DMS53 (cell line): ENCODE measurements around the gene WNT7A.

Experiments
- DNase-seq: peaks from one replicate; lab custom pipeline; 2025; lab: John Stamatoyannopoulos, UW

Gene WNT7A

DNA sequence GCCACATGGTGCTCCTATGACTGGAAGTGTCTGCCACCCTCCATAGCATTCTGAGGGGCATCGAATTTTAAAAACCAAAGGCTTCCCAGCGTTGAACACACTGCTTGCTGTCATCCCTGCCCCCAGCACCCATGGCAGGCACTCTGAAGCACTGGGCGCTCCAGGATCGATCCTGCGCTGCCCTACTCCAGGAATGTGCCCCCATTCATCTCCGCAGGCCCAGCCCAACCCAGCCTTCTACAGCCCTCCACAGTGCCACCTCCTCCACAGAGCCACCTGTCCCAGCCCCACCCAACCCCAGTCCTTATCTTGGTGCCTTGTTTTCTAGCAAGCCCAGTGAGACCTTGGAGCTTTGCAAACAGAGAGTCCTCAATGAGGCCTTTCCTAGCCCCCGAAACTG lies 52.2 kb downstream of the WNT7A start:
- no peak for DNase-seq

DNA sequence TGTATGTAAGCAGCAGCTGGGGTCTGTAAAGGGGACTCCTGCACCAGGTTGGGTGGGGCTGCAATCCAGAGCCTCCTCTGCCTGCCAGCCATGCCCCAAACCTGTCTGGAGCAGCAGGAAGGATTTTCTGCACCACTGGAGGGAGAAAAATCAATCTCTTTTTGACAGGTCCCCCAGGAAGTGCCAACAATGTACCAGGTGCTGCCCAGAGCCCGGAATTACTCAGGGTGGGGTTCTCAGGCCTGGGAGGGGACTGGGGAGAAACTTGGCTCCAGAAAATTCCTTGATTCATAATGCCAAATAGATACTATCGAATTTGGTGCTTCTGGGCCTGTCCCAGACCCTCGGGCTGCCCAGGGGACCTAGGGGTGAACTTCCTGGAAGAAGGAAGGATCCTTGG lies 52.6 kb downstream of the WNT7A start:
- no peak for DNase-seq

DNA sequence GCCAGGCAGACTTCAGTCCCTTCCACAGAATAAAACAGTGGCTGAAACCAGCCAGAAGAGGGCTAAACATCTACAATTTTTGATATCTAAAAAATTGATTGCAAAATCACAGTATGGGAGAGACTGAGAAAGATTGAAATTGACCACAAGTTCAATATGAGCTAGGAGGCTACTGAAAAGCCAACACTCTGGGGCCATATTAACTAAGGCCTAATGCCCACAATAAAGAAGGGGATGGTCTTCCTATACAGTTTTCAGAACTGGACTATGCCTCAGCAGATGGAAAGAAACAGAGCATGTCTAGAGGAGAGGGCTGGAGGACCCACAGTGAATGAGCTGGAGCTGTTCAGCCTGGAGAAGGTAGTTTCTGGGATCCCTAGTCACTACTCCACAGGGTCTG lies 53.2 kb downstream of the WNT7A start:
- no peak for DNase-seq

DNA sequence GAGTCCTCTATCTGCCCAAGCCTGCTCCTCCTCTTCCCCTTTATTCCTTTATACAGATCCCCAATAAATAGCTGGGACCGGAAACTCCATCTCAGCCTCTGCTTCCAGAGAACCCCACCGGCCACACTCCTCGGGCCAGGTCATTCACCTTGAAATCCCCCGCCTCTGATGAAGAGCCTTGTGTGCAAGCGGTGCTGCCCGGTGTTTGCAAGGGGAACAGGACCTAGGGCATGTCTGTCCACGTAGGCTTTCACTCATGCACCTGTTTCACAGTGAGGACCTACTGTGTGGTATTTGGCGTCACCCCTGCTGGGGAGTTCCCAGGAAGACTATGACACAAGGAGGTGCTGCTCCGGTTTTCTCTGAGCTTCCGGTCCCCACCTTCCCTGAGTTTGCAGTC lies 54.0 kb downstream of the WNT7A start:
- DNase-seq: no peak

DNA sequence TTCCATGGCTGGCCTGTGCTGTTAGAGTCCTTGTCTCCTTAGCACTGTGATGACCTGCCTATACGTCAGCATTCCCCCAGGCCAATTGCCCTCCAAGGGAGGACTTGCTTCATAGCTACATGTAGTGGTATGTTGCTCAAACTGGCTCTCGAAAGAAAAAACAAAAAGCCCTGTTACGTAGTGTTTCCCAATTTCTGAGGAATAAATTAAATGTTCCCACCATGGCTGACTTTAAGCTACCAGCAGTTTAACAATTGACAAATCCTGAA lies 54.6 kb downstream of the WNT7A start:
- no peak for DNase-seq

DNA sequence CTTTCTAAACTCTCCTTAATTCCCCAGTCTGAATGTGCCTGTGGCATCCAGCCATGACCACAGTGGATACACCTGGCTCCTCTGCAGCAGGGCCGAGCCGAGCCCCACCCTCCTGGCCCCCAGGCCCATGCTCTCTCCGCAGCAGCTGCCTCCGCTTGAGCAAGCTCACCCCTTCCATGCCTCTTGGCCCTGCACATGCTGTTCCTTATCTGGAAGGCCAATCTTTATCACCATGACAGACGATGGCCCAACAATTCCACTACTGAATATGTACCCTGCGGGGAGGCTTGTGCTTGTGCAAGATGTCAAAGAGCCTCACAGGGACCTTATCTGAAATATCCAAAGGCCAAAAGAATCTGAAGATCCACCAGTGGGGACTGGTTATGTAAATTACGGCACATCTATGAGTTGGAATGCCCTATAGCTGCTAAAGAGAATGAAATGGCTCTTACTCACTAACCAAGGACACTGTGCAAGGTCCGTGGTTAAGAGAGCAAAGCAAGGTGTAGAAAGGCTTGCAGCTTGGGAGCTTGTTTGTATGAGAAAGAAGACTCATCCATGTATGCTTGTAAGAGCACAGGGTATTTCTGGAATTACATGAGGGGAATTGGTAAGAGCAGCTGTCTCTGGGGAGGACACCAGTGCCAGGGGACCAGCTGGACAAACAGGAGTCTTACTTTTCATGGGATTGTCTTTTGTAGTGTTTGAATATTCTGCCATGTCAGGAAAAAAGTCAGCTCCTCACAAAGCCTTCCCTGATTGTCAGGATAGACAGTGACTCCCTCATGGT lies 55.2 kb downstream of the WNT7A start:
- no peak for DNase-seq

DNA sequence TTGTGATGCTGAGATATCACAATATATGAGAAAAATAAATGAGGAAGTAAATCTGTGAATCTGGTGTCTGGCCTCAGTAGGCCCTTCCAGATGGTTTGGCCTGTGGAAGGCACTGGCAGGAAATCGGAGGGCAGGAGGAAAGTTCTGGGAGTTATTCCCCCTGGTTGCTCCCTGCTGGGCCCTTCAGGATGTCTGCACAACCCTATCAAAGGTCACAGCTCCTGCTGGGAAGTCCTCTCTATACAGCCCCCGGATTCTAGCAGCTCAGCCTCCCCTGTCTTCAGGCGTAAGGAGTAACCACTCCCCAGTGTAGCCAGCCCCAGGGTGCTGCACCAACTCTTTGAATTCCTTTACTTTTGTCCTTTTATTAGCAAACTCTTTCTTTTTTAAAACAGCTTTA lies 56.2 kb downstream of the WNT7A start:
- no peak for DNase-seq

DNA sequence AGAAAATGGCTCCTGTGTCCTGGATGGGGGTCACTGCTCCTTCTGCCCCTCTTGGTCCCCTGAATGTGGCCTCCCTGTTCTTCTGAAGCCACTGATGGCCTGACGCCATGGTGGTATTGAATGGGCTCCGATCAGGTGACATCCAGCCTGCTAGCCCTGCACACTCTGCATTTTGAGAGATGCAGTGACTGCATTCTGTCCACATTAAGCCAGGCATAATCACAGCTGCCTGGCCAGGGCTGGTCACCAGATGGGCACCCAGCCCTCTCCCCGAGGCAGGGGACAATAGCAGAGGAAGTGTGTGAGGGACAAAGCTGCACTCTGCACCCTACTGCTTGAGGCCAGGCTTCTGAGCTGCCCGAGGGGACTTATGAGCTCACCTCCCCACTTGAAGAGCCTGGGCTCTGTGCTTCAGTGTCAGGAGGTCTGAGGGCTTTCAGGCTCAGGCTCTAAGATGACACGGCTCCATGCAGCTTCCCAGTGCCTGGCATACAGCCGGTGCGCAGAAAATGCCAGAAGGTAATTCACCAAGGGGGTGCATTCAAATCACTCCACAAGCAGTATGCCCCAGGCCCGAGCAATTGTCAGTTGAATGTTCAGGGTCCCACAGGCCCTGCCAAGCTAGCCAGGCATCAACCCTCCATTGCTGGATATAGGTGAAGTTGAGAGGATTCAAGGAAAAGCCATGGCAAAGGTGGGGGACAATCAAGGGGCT lies 56.8 kb downstream of the WNT7A start:
- no peak for DNase-seq

GRCh38 chr3:13822042-13822441 lies 57.8 kb downstream of the WNT7A start:
- DNase-seq: no peak

- no peak for DNase-seq
Observed at GRCh38 chr3:13821126-13821525, 58.7 kb downstream of the WNT7A start.

GRCh38 chr3:13818919-13819318 lies 61.0 kb downstream of the WNT7A start:
- DNase-seq: no peak

GRCh38 chr3:13815088-13815683 lies 64.7 kb downstream of the WNT7A start:
- no peak for DNase-seq

DNA sequence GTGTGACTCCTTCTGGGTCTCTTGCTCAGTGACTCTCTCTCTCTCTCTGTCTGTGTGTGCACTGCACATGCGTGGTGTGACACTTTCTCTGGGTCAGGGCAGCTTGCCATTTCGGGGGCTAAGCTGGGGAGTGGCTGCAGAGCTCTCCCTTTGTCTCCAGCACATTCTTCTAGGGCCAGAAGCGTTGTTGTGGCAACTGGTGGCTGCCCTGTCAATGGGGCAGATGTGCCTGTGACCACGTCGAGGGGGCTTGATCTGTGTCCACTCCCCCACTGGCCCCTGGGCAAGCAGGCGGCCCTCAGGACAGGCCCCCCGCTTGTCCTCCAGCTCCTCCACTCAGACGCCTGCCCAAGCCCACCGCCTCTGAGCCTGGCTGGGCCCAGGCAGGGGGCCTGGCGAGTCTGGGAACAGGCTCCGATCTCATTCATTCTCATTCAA lies 67.8 kb downstream of the WNT7A start:
- no peak for DNase-seq

- DNase-seq: no peak
Observed at GRCh38 chr3:13811614-13812013, 68.3 kb downstream of the WNT7A start.

- no peak for DNase-seq
Observed at GRCh38 chr3:13808550-13808949, 71.3 kb downstream of the WNT7A start.

DNA sequence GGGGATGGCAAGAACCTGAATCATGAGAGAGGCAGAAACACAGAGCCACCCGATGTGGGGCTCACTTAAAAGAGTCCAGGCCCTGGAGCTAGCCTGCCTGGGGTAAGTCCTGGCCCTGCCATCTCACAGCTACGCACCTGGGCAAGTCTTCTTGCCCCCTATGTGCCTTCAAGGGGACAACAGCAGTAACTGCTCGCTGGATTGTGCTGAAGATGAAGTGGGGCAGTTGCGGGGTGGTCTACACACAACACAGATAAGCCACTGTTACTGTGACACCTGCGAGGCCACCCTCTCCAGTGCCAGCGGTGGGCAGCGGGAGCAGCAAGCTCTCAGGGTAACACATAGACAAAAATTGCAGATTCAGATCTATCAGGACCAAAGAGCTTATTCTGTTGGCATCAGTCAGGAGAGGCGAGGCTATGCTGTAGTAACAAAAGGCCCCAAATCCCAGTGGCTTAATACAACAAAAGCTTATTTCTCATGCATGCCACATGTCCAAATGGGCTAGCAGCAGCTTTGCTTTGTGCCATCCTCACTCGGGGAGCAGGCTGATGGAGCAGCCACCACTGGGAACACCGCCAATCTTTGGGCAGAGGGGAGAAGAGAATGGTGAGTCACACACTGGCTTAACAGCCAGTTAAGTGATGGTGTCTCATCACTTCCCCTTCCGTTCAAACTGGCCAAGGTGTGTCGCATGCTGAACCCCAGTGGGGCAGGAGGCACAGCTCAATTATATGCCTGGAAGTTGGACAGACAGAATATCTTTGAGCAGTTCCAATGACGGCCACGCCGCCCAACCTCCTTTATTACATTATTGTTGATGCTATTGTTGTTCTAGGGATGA lies 78.3 kb downstream of the WNT7A start:
- no peak for DNase-seq

- DNase-seq: no peak
Observed at GRCh38 chr3:13800064-13800463, 79.8 kb downstream of the WNT7A start.

GRCh38 chr3:13798401-13798800 lies 81.5 kb downstream of the WNT7A start:
- DNase-seq: no peak

GRCh38 chr3:13796701-13797460 lies 83.0 kb downstream of the WNT7A start:
- DNase-seq: no peak

DNA sequence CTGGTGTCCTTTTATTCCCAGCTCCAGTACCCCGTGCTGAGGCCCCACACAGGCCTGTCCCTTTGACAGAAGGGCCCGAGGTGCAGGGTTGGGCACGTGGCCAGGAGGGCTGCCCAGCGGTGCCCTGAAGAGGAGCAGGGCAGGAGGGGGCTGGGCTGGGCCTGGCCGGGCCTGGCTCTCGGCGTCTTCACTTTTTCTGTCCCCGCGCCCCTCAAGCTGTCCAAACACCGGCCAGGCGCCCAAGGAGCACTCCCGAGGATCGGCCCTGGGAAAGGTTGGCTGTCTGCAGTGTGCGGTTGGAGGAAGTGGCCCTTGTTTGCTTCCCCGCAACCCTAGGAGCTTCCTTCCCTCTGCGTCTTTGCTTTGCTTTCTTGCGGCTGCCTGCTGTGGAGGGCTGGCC lies 84.1 kb downstream of the WNT7A start:
- no peak for DNase-seq

- DNase-seq: no peak
Observed at GRCh38 chr3:13794322-13794721, 85.5 kb downstream of the WNT7A start.

GRCh38 chr3:13793451-13793850 lies 86.4 kb downstream of the WNT7A start:
- no peak for DNase-seq
